ENCODE results near the gene CFAP410. TPM values are rescaled to one million over a fixed set of nuclear protein-coding genes. Genes with fewer than 3 reads are reported as not detected.

The CFAP410 gene
- total RNA-seq, 2 donors from 2014 or later: 48.8 to 51.3 TPM

GRCh38 chr21:44328242-44328895 lies 10.8 kb downstream of the CFAP410 start:
- Histone ChIP-seq H3K4me1 (ENCODE audit: control insufficient read depth in 1 of 2, low read depth in 2 of 2) (no peaks in the 10 kb centered on the region), H3K36me3 (peaks cover 22% of the 10 kb centered on the region), H3K27ac (no peak overlapping the region), H3K27me3 (replicated peaks; ENCODE audit: insufficient read depth) (no peaks in the 10 kb centered on the region), H3K4me3 (no peak overlapping the region), H3K9me3 (no peaks in the 10 kb centered on the region)
- no peak for TF ChIP-seq CTCF (IDR thresholded peaks at IDR 0.05)
- ATAC-seq (ENCODE audit: insufficient number of reproducible peaks, low FRiP score, low read depth) (no peak), DNase-seq (ENCODE audit: low spot score) (no peak)

GRCh38 chr21:44327603-44327974 lies 11.6 kb downstream of the CFAP410 start:
- TF ChIP-seq CTCF (IDR thresholded peaks at IDR 0.05): no peak
- Histone ChIP-seq H3K27ac (no peak overlapping the region), H3K9me3 (no peaks in the 10 kb centered on the region), H3K4me1 (ENCODE audit: control insufficient read depth in 1 of 2, low read depth in 2 of 2) (no peaks in the 10 kb centered on the region), H3K27me3 (replicated peaks; ENCODE audit: insufficient read depth) (no peaks in the 10 kb centered on the region), H3K4me3 (no peak overlapping the region), H3K36me3 (peaks cover 30% of the 10 kb centered on the region)
- no peak for DNase-seq (ENCODE audit: low spot score)
- ATAC-seq (ENCODE audit: insufficient number of reproducible peaks, low FRiP score, low read depth): no peak

- no peak for ATAC-seq (ENCODE audit: insufficient number of reproducible peaks, low FRiP score, low read depth)
- H3K4me3 ChIP-seq: no peak overlapping the region
- no peak for TF ChIP-seq CTCF (IDR thresholded peaks at IDR 0.05)
- no peak for DNase-seq (ENCODE audit: low spot score)
- H3K36me3 ChIP-seq: peaks cover 35% of the 10 kb centered on the region
- H3K27me3 ChIP-seq (replicated peaks; ENCODE audit: insufficient read depth): no peaks in the 10 kb centered on the region
- no peak overlapping the region for H3K27ac ChIP-seq
- no peaks in the 10 kb centered on the region for H3K4me1 ChIP-seq (ENCODE audit: control insufficient read depth in 1 of 2, low read depth in 2 of 2)
- H3K9me3 ChIP-seq: no peaks in the 10 kb centered on the region
Measured at GRCh38 chr21:44326716-44327602, 12.2 kb downstream of the CFAP410 start.

- Histone ChIP-seq H3K27ac (no peak overlapping the region), H3K4me3 (no peak overlapping the region), H3K4me1 (ENCODE audit: control insufficient read depth in 1 of 2, low read depth in 2 of 2) (no peaks in the 10 kb centered on the region), H3K36me3 (peaks cover 36% of the 10 kb centered on the region), H3K27me3 (replicated peaks; ENCODE audit: insufficient read depth) (no peaks in the 10 kb centered on the region), H3K9me3 (no peaks in the 10 kb centered on the region)
- no peak for TF ChIP-seq CTCF (IDR thresholded peaks at IDR 0.05)
- ATAC-seq (ENCODE audit: insufficient number of reproducible peaks, low FRiP score, low read depth): no peak
- DNase-seq (ENCODE audit: low spot score): no peak
Measured at GRCh38 chr21:44326272-44326647, 12.9 kb downstream of the CFAP410 start.

- no peaks in the 10 kb centered on the region for H3K4me1 ChIP-seq (ENCODE audit: control insufficient read depth in 1 of 2, low read depth in 2 of 2)
- no peak for TF ChIP-seq CTCF (IDR thresholded peaks at IDR 0.05)
- H3K4me3 ChIP-seq: no peak overlapping the region
- H3K27me3 ChIP-seq (replicated peaks; ENCODE audit: insufficient read depth): no peaks in the 10 kb centered on the region
- H3K36me3 ChIP-seq: peaks cover 36% of the 10 kb centered on the region
- ATAC-seq (ENCODE audit: insufficient number of reproducible peaks, low FRiP score, low read depth): no peak
- H3K9me3 ChIP-seq: no peaks in the 10 kb centered on the region
- DNase-seq (ENCODE audit: low spot score): no peak
- no peak overlapping the region for H3K27ac ChIP-seq
Measured at GRCh38 chr21:44325386-44326271, 13.6 kb downstream of the CFAP410 start.
